ENCODE results near the gene MUC2.

MUC2 gene

GRCh38 chr11:1099519-1100355, 25.1 kb downstream of the MUC2 start:
- ChIA-PET POLR2A (no interaction called here), CTCF (no interaction called here)
- TF ChIP-seq CTCF (IDR thresholded peaks at IDR 0.05; ENCODE audit: insufficient read depth, low read length, missing control alignments): no peak
- DNase-seq (ENCODE audit: low read depth, low spot score): no peak
- H3K4me3 ChIP-seq (ENCODE audit: low read depth, low read length): no peak overlapping the region

GRCh38 chr11:1100417-1101245, 26.0 kb downstream of the MUC2 start:
- POLR2A ChIA-PET: no interaction called here
- CTCF ChIA-PET: no interaction called here
- DNase-seq (ENCODE audit: low read depth, low spot score): no peak
- no peak for TF ChIP-seq CTCF (IDR thresholded peaks at IDR 0.05; ENCODE audit: insufficient read depth, low read length, missing control alignments)
- H3K4me3 ChIP-seq (ENCODE audit: low read depth, low read length): no peak overlapping the region

- no peak for TF ChIP-seq CTCF (IDR thresholded peaks at IDR 0.05; ENCODE audit: insufficient read depth, low read length, missing control alignments)
- ChIA-PET CTCF (no interaction called here), POLR2A (no interaction called here)
- no peak overlapping the region for H3K4me3 ChIP-seq (ENCODE audit: low read depth, low read length)
- no peak for DNase-seq (ENCODE audit: low read depth, low spot score)
These were observed 26.8 kb downstream of the MUC2 start for GRCh38 chr11:1101318-1102089.

- ChIA-PET POLR2A (no interaction called here), CTCF (no interaction called here)
- H3K4me3 ChIP-seq (ENCODE audit: low read depth, low read length): no peak overlapping the region
- DNase-seq (ENCODE audit: low read depth, low spot score): no peak
- no peak for TF ChIP-seq CTCF (IDR thresholded peaks at IDR 0.05; ENCODE audit: insufficient read depth, low read length, missing control alignments)
These were observed 27.7 kb downstream of the MUC2 start for GRCh38 chr11:1102221-1102971.

- ChIA-PET POLR2A (no interaction called here), CTCF (no interaction called here)
- DNase-seq (ENCODE audit: low read depth, low spot score): no peak
- TF ChIP-seq CTCF (IDR thresholded peaks at IDR 0.05; ENCODE audit: insufficient read depth, low read length, missing control alignments): no peak
- no peak overlapping the region for H3K4me3 ChIP-seq (ENCODE audit: low read depth, low read length)
These were observed 28.3 kb downstream of the MUC2 start for GRCh38 chr11:1102996-1103395.

Data from AG04449 (cell line).